Limb (tissue), 2 donors: ENCODE measurements around the gene ARFGAP2.
"Not testable (repeated sequence)": the region's sequence is repeated elsewhere in the genome, so short reads cannot be mapped to it uniquely, and the experiment has no call there.

Experiments
- DNase-seq, 2 donors: peaks; one replicate each; pipeline ENCODE4 v3.0.0-alpha.2; 2016; ENCODE audit errors: extremely low spot score in 2 of 2

The ARFGAP2 gene

DNA sequence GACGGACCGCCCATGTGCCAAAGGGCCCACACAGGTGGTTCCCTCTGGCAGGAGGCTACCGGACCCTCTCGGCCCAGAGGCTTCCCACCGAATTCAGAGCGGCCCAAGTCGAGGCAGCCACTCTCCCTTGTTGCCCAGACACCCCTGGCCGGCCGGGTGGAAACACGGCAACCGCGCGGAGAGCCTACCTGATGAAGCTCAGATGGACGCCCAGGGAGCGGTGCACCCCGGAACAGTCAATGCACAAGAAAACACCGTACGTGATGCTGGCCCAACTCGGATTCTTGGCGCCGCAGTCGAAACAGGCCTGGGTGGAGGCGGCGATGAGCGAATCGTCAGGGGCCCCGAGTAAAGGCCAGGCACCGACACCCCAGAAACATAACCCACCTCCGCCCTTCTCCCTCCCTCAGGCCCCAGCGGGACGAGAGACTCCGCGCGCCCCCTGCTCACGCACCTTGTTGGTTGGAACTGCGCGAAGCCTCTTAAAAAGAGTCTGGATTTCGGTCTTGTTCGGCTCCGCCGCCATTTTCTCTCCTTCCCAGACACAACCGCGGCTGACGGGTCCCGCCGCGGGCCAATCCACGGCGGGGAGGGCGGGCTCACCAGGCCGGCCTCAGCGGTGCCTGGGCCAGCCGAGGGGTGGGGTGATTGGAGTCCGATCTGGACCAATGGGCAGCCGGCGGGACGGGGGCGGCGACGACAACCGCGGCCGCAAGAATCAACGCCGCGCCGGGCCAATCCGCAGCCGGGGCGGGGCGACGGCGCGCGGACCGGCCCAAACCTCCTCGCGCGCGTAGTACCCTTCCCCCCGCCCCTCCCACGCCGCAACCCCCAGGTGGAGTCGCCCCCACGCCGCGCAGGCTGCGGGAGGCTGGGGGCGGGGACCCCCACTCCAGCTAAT, at the start of gene ARFGAP2:
TSS of gene ARFGAP2 (minus strand) at position 552 of the 901 bp plus-strand sequence. CDS start at position 526, 26 bp downstream.
- DNase-seq: peak; percentile 95 to 98

- DNase-seq: no peak
Observed at GRCh38 chr11:47225552-47226400, 49.1 kb upstream of the ARFGAP2 start.

DNA sequence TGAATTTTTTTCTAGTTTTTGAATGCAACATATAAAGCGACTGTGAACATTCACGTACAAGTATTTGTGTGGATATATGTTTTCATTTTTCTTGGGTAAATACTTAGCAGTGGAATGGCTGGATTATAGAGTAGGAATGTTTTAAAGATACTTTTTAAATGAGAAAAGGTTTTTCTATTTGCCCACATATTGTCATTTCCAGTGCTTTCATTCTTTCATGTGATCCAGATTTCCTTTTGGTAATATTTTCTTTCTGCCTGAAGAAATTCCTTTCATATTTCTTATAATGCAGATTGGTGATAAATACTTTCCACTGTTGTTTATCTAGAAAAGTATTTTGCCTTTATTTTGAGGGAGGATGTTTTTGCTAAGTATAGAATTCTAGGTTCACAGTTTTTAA, 46.0 kb upstream of the ARFGAP2 start:
- DNase-seq: no peak

GRCh38 chr11:47220401-47220821, 43.7 kb upstream of the ARFGAP2 start:
- DNase-seq: no peak

DNA sequence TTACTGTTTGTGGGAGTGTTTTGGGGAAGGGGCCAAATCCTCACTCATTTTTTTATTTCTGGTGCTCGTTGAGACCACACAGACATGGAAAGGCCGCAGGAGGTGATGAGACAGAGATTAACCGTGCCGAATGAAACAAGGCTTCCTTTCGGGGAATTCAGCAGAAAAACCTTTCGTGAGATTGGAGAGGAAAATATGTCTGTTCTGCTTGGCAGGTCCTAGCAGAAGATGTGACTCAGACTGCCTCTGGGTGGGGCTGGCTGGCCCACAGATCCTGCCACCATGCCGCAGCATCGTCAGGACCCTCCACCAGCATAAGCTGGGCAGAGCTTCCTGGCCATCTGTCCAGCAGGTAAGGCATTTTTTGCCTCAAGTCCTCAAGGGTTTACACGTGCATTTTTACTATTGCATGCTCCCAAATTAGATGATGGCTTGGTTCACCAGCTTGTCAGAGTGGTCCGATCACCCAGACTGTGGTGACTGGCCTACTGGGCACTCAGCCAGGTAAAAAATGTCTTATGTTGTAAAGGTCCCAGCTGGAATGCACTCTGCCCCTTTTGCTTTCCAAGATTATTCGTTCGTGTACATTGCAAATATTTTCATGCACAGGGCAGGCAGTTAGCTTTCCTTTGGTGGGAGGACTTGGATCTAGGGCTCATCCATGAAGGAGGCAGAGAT, 39.6 kb upstream of the ARFGAP2 start:
- peak; percentile 38 to 58 for DNase-seq

GRCh38 chr11:47215366-47215910, 38.8 kb upstream of the ARFGAP2 start:
- DNase-seq: peak in 1 of 2 donors; percentile 7

DNA sequence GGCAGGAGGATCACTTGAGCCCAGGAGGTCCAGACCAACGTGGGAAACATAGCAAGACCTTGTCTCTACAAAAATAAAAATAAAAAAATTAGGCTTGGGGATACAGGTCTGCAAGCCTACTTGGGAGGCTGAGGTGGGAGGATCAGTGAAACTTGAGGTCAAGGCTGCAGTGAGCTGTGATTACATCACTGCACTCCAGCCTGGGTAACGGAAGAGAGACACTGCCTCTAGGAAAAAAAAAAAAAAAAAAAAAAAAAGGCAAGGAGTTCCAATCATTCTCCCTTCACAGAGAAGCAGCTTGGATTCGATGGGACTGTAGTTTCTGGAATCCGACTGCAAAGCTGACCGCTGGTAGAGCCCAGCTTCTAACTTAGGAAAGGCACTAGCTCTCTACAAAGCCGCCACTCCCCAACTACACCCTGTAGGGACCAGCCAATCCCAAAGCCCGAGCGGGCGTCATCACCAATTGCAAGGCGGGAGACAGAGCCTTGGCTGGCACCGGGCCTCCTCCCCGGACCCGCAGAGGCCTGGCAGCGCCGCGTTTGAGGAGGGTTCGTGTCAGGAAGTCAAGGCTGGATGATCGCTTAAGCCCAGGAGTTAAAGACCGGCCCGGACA, 37.4 kb upstream of the ARFGAP2 start:
- peak; percentile 70 to 80 for DNase-seq

GRCh38 chr11:47212938-47213337, 36.3 kb upstream of the ARFGAP2 start:
- DNase-seq: no peak

GRCh38 chr11:47208628-47209027, 31.9 kb upstream of the ARFGAP2 start:
- no peak for DNase-seq

GRCh38 chr11:47208008-47208552, 31.4 kb upstream of the ARFGAP2 start:
- DNase-seq: not testable (repeated sequence)

GRCh38 chr11:47207459-47207858, 30.8 kb upstream of the ARFGAP2 start:
- no peak for DNase-seq

GRCh38 chr11:47206577-47206976, 29.9 kb upstream of the ARFGAP2 start:
- DNase-seq: not testable (repeated sequence)

DNA sequence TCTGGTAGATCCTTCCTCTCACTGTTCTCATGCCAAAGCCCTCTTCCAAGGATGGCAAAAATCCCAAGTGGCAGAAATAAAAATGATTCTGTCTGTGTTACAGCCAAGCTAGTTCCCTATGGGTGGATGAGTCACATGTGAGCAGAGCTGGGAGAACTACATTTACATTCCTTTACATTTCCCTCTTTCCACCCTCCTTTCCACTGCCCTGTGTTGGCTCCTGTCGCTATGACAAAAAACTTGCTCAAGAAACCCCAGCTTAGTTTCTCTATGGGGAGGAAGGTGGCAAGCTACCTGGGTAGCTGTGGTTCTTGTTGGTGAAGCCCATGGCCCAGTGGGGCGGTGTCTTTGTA, 27.9 kb upstream of the ARFGAP2 start:
- DNase-seq: no peak

GRCh38 chr11:47202576-47202975, 25.9 kb upstream of the ARFGAP2 start:
- DNase-seq: no peak

- DNase-seq: no peak
Observed at GRCh38 chr11:47201015-47201414, 24.3 kb upstream of the ARFGAP2 start.

GRCh38 chr11:47198161-47198560, 21.5 kb upstream of the ARFGAP2 start:
- DNase-seq: not testable (repeated sequence)

GRCh38 chr11:47192111-47192510, 15.4 kb upstream of the ARFGAP2 start:
- no peak for DNase-seq

DNA sequence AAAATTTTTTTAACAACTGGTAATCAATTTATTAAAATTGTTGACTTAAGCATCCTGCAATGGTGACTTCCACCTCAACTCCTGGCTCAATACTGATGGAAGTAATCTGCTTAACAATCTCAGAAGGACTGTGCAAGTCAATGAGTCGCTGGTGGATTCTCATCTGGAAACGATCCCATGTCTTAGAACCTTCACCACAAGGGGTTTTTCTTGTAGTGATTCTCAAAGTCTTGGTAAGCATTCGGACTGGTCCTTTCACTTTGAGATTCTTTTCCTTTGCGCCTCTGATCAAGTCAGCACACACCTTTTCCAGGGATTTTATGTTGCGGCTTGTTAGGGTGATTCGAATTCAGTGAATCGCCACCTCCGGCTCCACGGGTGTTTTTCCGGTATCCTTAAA, 14.5 kb upstream of the ARFGAP2 start:
- DNase-seq: not testable (repeated sequence)

- no peak for DNase-seq
Observed at GRCh38 chr11:47189100-47189834, 12.6 kb upstream of the ARFGAP2 start.

GRCh38 chr11:47188259-47188658, 11.6 kb upstream of the ARFGAP2 start:
- peak in 1 of 2 donors; percentile 65 for DNase-seq
